H1 (cell line): ENCODE measurements around the gene GPR31. TPM values are rescaled to one million over a fixed set of nuclear protein-coding genes. Genes with fewer than 3 reads are reported as not detected.

Source experiments
- CTCF ChIA-PET: fragments of 300-600 bp; sonication (Branson Sonifier 250); formaldehyde crosslinking; loops from one replicate; lab custom pipeline; 2021; ENCODE audit not compliant: partially characterized antibody; lab: Charles Lee
- POLR2A ChIA-PET: fragments of 300-600 bp; sonication (Branson Sonifier 250); formaldehyde crosslinking; loops from one replicate; lab custom pipeline; 2021; ENCODE audit warnings: inconsistent platforms; ENCODE audit not compliant: partially characterized antibody; lab: Charles Lee
- DNase-seq, 2 experiments: peaks; one replicate each; pipeline versions ENCODE4 v3.0.0 to v3.0.0-alpha.2; 2010 to 2022; ENCODE audit warnings: low spot score in 2 of 2, low read depth in 1 of 2, mixed read lengths in 1 of 2
- FAIRE-seq: peaks from 2 replicates; lab custom pipeline; 2011; peaks lifted over from hg19 to GRCh38; lab: Jason Lieb, UNC
- H2AFZ ChIP-seq: 2 replicates; pipeline ENCODE4 v1.8.1; 2012; ENCODE audit warnings: low read length, inconsistent platforms
- H2AK5ac ChIP-seq: 2 replicates; pipeline ENCODE4 v1.6.1; 2013; ENCODE audit warnings: low read depth, low read length
- H2BK120ac ChIP-seq: replicated peaks from 2 replicates; pipeline ENCODE3; 2013; ENCODE audit warnings: low read depth, low read length, inconsistent platforms
- H2BK12ac ChIP-seq: 2 replicates; pipeline ENCODE4 v1.6.1; 2013; ENCODE audit warnings: low read depth, low read length
- H2BK15ac ChIP-seq: 2 replicates; pipeline ENCODE4 v1.6.1; 2013; ENCODE audit warnings: low read length
- H2BK20ac ChIP-seq: 2 replicates; pipeline ENCODE4 v1.6.1; 2013; ENCODE audit warnings: low read length
- H2BK5ac ChIP-seq: 2 replicates; pipeline ENCODE4 v1.6.1; 2013; ENCODE audit warnings: low read depth, low read length
- H3K14ac ChIP-seq: 2 replicates; pipeline ENCODE4 v1.6.1; 2013; ENCODE audit warnings: inconsistent platforms; ENCODE audit not compliant: insufficient read length
- H3K18ac ChIP-seq: 2 replicates; pipeline ENCODE4 v1.6.1; 2013; ENCODE audit warnings: low read length; ENCODE audit errors: extremely low read depth
- H3K23ac ChIP-seq: 2 replicates; pipeline ENCODE4 v1.6.1; 2013; ENCODE audit warnings: inconsistent platforms; ENCODE audit not compliant: insufficient read length
- H3K23me2 ChIP-seq: 2 replicates; pipeline ENCODE4 v1.6.1; 2013; ENCODE audit warnings: low read depth, low read length
- H3K27ac ChIP-seq: 2 replicates; pipeline ENCODE4 v1.6.1; 2011; ENCODE audit warnings: low read depth, low read length, inconsistent platforms
- H3K27me3 ChIP-seq, 4 experiments: replicated peaks in 1 of 4; 1 replicate in 1 of 4; 2 replicates in 3 of 4; pipeline versions ENCODE4 v1.6.1 to v1.8.1; 2011 to 2013; ENCODE audit warnings: low read length in 3 of 4, mild to moderate bottlenecking in 3 of 4, inconsistent platforms in 2 of 4, mixed read lengths in 2 of 4, moderate library complexity in 1 of 4; ENCODE audit not compliant: control insufficient read depth in 3 of 4, insufficient read depth in 3 of 4; ENCODE audit errors: extremely low read depth in 1 of 4
- H3K36me3 ChIP-seq, 4 experiments: 2 replicates each; pipeline versions ENCODE4 v1.6.1 to v1.8.1; 2011 to 2013; ENCODE audit warnings: mild to moderate bottlenecking in 4 of 4, low read length in 3 of 4, moderate library complexity in 2 of 4, control low read depth in 1 of 4, inconsistent platforms in 1 of 4; ENCODE audit not compliant: insufficient read depth in 4 of 4, control insufficient read depth in 2 of 4
- H3K4ac ChIP-seq: replicated peaks from 2 replicates; pipeline ENCODE3; 2013; ENCODE audit warnings: low read length, low read depth, mixed read lengths, inconsistent platforms; ENCODE audit not compliant: insufficient read length
- H3K4me1 ChIP-seq, 4 experiments: replicated peaks in 1 of 4; 1 replicate in 1 of 4; 2 replicates in 3 of 4; pipeline versions ENCODE4 v1.6.1 to v1.8.1; 2011 to 2013; ENCODE audit warnings: low read length in 3 of 4, inconsistent platforms in 2 of 4, mixed read lengths in 1 of 4; ENCODE audit not compliant: insufficient read depth in 4 of 4, control insufficient read depth in 3 of 4
- H3K4me2 ChIP-seq, 2 experiments: 2 replicates each; pipeline versions ENCODE4 v1.6.1 to v1.8.1; 2011 to 2013; ENCODE audit warnings: low read depth in 2 of 2, low read length in 2 of 2, control low read depth in 1 of 2, inconsistent platforms in 1 of 2, mild to moderate bottlenecking in 1 of 2; ENCODE audit not compliant: insufficient read depth in 1 of 2
- H3K4me3 ChIP-seq, 4 experiments: fragments of 200-600, 300-600 bp in 1 of 4; sonication (generic), shearing (Covaris generic), sonication (Bioruptor Twin) in 1 of 4; 2 replicates each; pipeline versions ENCODE4 v1.5.1 to v1.8.1; 2011 to 2016; ENCODE audit warnings: low read length in 4 of 4, low read depth in 3 of 4, control low read depth in 2 of 4, inconsistent platforms in 2 of 4, mild to moderate bottlenecking in 2 of 4, mixed read lengths in 1 of 4, moderate library complexity in 1 of 4; ENCODE audit not compliant: insufficient read depth in 2 of 4; ENCODE audit errors: extremely low read depth in 1 of 4
- H3K56ac ChIP-seq: replicated peaks from 2 replicates; pipeline ENCODE3; 2013; ENCODE audit warnings: low read depth, mild to moderate bottlenecking, mixed read lengths, low read length, inconsistent platforms; ENCODE audit not compliant: insufficient read length
- H3K79me1 ChIP-seq: 2 replicates; pipeline ENCODE4 v1.6.1; 2013; ENCODE audit warnings: low read depth, low read length, control low read depth
- H3K79me2 ChIP-seq, 2 experiments: 2 replicates each; pipeline versions ENCODE4 v1.6.1 to v1.8.1; 2012 to 2013; ENCODE audit warnings: low read length in 2 of 2, mild to moderate bottlenecking in 2 of 2, inconsistent platforms in 1 of 2; ENCODE audit not compliant: insufficient read depth in 2 of 2, control insufficient read depth in 1 of 2
- H3K9ac ChIP-seq, 4 experiments: replicated peaks in 1 of 4; 1 replicate in 1 of 4; 2 replicates in 3 of 4; pipeline versions ENCODE4 v1.6.1 to v1.8.1; 2011 to 2013; ENCODE audit warnings: low read depth in 3 of 4, low read length in 3 of 4, control low read depth in 2 of 4, mild to moderate bottlenecking in 2 of 4, moderate library complexity in 2 of 4, inconsistent platforms in 1 of 4; ENCODE audit errors: extremely low read depth in 1 of 4
- H3K9me3 ChIP-seq, 2 experiments: 2 replicates each; pipeline versions ENCODE4 v1.6.1 to v1.8.1; 2012 to 2013; ENCODE audit warnings: mild to moderate bottlenecking in 2 of 2, moderate library complexity in 2 of 2, control low read depth in 1 of 2, inconsistent platforms in 1 of 2, low read depth in 1 of 2, low read length in 1 of 2, mixed read lengths in 1 of 2; ENCODE audit not compliant: insufficient read depth in 2 of 2
- H4K20me1 ChIP-seq, 2 experiments: replicated peaks in 1 of 2; 2 replicates each; pipeline versions ENCODE3 to v1.8.1; 2011 to 2013; ENCODE audit warnings: inconsistent platforms in 2 of 2, low read length in 2 of 2, mild to moderate bottlenecking in 1 of 2; ENCODE audit not compliant: insufficient read depth in 2 of 2, control insufficient read depth in 1 of 2
- H4K5ac ChIP-seq: 2 replicates; pipeline ENCODE4 v1.6.1; 2013; ENCODE audit warnings: low read length, low read depth, mixed read lengths, inconsistent platforms; ENCODE audit not compliant: insufficient read length
- H4K8ac ChIP-seq: 2 replicates; pipeline ENCODE4 v1.8.0; 2013; ENCODE audit warnings: mild to moderate bottlenecking, moderate library complexity, low read length, inconsistent platforms; ENCODE audit not compliant: insufficient read depth; ENCODE audit errors: extremely low read depth
- H4K91ac ChIP-seq: replicated peaks from 2 replicates; pipeline ENCODE3; 2013; ENCODE audit warnings: low read length, mixed read lengths, inconsistent platforms; ENCODE audit not compliant: insufficient read length
- E2F6 ChIP-seq: IDR thresholded peaks from 2 replicates; pipeline ENCODE4 v1.6.1; 2012; ENCODE audit warnings: inconsistent platforms
- GTF2F1 ChIP-seq: IDR thresholded peaks from 2 replicates; pipeline ENCODE4 v1.6.1; 2012; ENCODE audit warnings: low read depth, low read length, improper control_type of control experiment, borderline replicate concordance
- WGBS, 2 experiments: shearing (Covaris generic) in 1 of 2; methylation state at CpG; one replicate each; pipeline versions ENCODE4 v1.1.6 to v1.1.7; 2013 to 2015; ENCODE audit warnings: low lambda C conversion rate in 2 of 2, mixed read lengths in 2 of 2, inconsistent platforms in 1 of 2, low coverage in 1 of 2, missing lambda C conversion rate in 1 of 2; ENCODE audit not compliant: insufficient replicate concordance in 2 of 2, insufficient coverage in 1 of 2, insufficient read length in 1 of 2; ENCODE audit errors: extremely low coverage in 1 of 2, missing lambda C conversion rate in 1 of 2; 5-methylcytosine and 5-hydroxymethylcytosine counted together
- polyA plus RNA-seq, 7 experiments: library from polyadenylated mRNA; depleted of rRNA in 3 of 7; stranded (reverse) in 5 of 7; unstranded in 2 of 7; fragments of >200 nt in 5 of 7; fragments of 200-250 nt in 2 of 7; gene quantifications; 1 replicate in 5 of 7; 2 replicates in 1 of 7; 4 replicates in 1 of 7; pipeline versions ENCODE4 v1.2.1 to v1.2.3, GENCODE V29; 2011 to 2013; ENCODE audit warnings: missing spikeins in 2 of 7, mixed read lengths in 2 of 7
- total RNA-seq: library from RNA; stranded (reverse); fragmentation: NEBNext Ultra II Directional; extraction: Animal tissue kit (Norgen Biotek cat#: 25700); gene quantifications from 2 replicates; pipeline ENCODE4 v1.2.1, GENCODE V29; 2021

Gene GPR31
- total and polyA plus RNA-seq, 2 of the 8 experiments (the other 6 are each of a cell fraction or from before 2014, with no cell fraction given) = not detected

GRCh38 chr6:167125410-167125809, 32.4 kb downstream of the GPR31 start:
- DNase-seq (no peak), FAIRE-seq (no peak)
- H3K27me3 ChIP-seq = no peaks in the 10 kb centered on the region

More at GRCh38 chr6:167125410-167125809, 32.4 kb downstream of the GPR31 start:
- H3K79me2 ChIP-seq = no peaks in the 10 kb centered on the region
- 86% methylated on average over 4 of the region's 4 CpGs; no CpG with 5 or more reads in 1 of the 2 experiments for WGBS, 2 experiments
- no peak overlapping the region for H3K56ac ChIP-seq
- no peak overlapping the region for H2AFZ ChIP-seq
- no peak overlapping the region for H2BK12ac ChIP-seq
- H3K18ac ChIP-seq = no peak overlapping the region
- no peak overlapping the region for H4K8ac ChIP-seq
- no peak overlapping the region for H4K91ac ChIP-seq
- H2BK120ac ChIP-seq = no peak overlapping the region
- no peak overlapping the region for H3K27ac ChIP-seq
- no peak overlapping the region for H3K14ac ChIP-seq
- H2BK5ac ChIP-seq = no peak overlapping the region
- no peaks in the 10 kb centered on the region for H3K36me3 ChIP-seq
- no peak overlapping the region for H3K9ac ChIP-seq
- no peak overlapping the region for H3K4me3 ChIP-seq
- H3K23ac ChIP-seq = no peak overlapping the region
- H3K23me2 ChIP-seq = no peaks in the 10 kb centered on the region
- H2AK5ac ChIP-seq = no peak overlapping the region
- TF ChIP-seq E2F6 (no peak), GTF2F1 (no peak)
- POLR2A ChIA-PET = no interaction called here
- H4K20me1 ChIP-seq = no peaks in the 10 kb centered on the region
- H3K4me1 ChIP-seq = no peaks in the 10 kb centered on the region; a peak in 1 of 7 replicates
- 0 out of 4 replicates have a peak, but pooled peaks cover 0 to under 1% of the 10 kb centered on the region in 2 experiments for H3K9me3 ChIP-seq
- H3K4ac ChIP-seq = no peak overlapping the region
- no peak overlapping the region for H2BK15ac ChIP-seq
- CTCF ChIA-PET = interaction anchor here (1.0 to 1.2 kb wide), 2 partner anchors 16 to 77 kb away, joined by 3 to 4 read pairs; no protein-coding TSS in a partner anchor
- no peak overlapping the region for H3K4me2 ChIP-seq
- no peak overlapping the region for H2BK20ac ChIP-seq
- no peak overlapping the region for H4K5ac ChIP-seq
- H3K79me1 ChIP-seq = no peaks in the 10 kb centered on the region
